Measurements from ENCODE around the gene NUDT17.

GRCh38 chr1:145863282-145864018 lies 18.0 kb downstream of the NUDT17 start:
- TF ChIP-seq POLR2A (IDR thresholded peaks at IDR 0.05) (no peak), CTCF (IDR thresholded peaks at IDR 0.05) (no peak)

Data from heart left ventricle (tissue), 13 donors.